Fibroblast of lung (primary cell): ENCODE data around the gene CCDC112. TPM values are rescaled to one million over a fixed set of nuclear protein-coding genes. Genes with fewer than 3 reads are reported as not detected.

ENCODE experiments used
- DNase-seq, 2 donors: peaks; one replicate each; pipeline versions ENCODE4 v3.0.0 to v3.0.0-alpha.2; 2010; ENCODE audit warnings: low read depth in 2 of 2
- H2AFZ ChIP-seq: 2 replicates; pipeline ENCODE4 v1.5.1; 2012; ENCODE audit warnings: low read length, control low read depth, inconsistent platforms
- H3K27ac ChIP-seq: 2 replicates; pipeline ENCODE4 v1.5.1; 2011; ENCODE audit warnings: low read length, control low read depth; ENCODE audit not compliant: insufficient read depth
- H3K27me3 ChIP-seq: 2 replicates; pipeline ENCODE4 v1.5.1; 2011; ENCODE audit warnings: mild to moderate bottlenecking, low read length; ENCODE audit not compliant: control insufficient read depth, insufficient read depth
- H3K36me3 ChIP-seq: 2 replicates; pipeline ENCODE4 v1.5.1; 2011; ENCODE audit warnings: low read length; ENCODE audit not compliant: control insufficient read depth, insufficient read depth
- H3K4me1 ChIP-seq: 2 replicates; pipeline ENCODE4 v1.5.1; 2011; ENCODE audit warnings: low read length; ENCODE audit not compliant: control insufficient read depth, insufficient read depth; ENCODE audit errors: extremely low read depth
- H3K4me2 ChIP-seq: 2 replicates; pipeline ENCODE4 v1.5.1; 2011; ENCODE audit warnings: low read length, control low read depth; ENCODE audit not compliant: insufficient read depth; ENCODE audit errors: extremely low read depth
- H3K4me3 ChIP-seq, 4 experiments: fragments of 200-600 bp in 1 of 4; sonication (generic) in 1 of 4; replicated peaks in 1 of 4; 2 replicates each; pipeline ENCODE4 v1.5.1; 2011 to 2016; ENCODE audit warnings: low read length in 4 of 4, low read depth in 3 of 4, mild to moderate bottlenecking in 3 of 4, control low read depth in 2 of 4, inconsistent platforms in 1 of 4, mixed read lengths in 1 of 4; ENCODE audit not compliant: insufficient read depth in 1 of 4; ENCODE audit errors: control extremely low read depth in 1 of 4
- H3K79me2 ChIP-seq: 2 replicates; pipeline ENCODE4 v1.5.1; 2012; ENCODE audit warnings: mild to moderate bottlenecking, low read length, inconsistent platforms; ENCODE audit not compliant: control insufficient read depth, insufficient read depth
- H3K9ac ChIP-seq: 2 replicates; pipeline ENCODE4 v1.5.1; 2011; ENCODE audit warnings: mild to moderate bottlenecking, low read length, control low read depth; ENCODE audit not compliant: insufficient read depth
- H3K9me3 ChIP-seq: 2 replicates; pipeline ENCODE4 v1.5.1; 2012; ENCODE audit warnings: low read depth, low read length; ENCODE audit not compliant: control insufficient read depth, insufficient read depth
- H4K20me1 ChIP-seq: 2 replicates; pipeline ENCODE4 v1.5.1; 2011; ENCODE audit warnings: low read length; ENCODE audit not compliant: control insufficient read depth, insufficient read depth; ENCODE audit errors: extremely low read depth
- CTCF ChIP-seq, 2 donors: IDR thresholded peaks in 1 of 2; conservative IDR thresholded peaks in 1 of 2; 1 replicate in 1 of 2; 2 replicates in 1 of 2; pipeline ENCODE4 v1.5.1; 2011 to 2012; ENCODE audit warnings: low read length in 2 of 2, control low read depth in 1 of 2, inconsistent platforms in 1 of 2, low read depth in 1 of 2, mild to moderate bottlenecking in 1 of 2
- EZH2 ChIP-seq: IDR thresholded peaks from 2 replicates; pipeline ENCODE4 v1.5.1; 2012; ENCODE audit warnings: low read length, control low read depth, mild to moderate bottlenecking; ENCODE audit errors: missing control alignments
- polyA plus RNA-seq, 2 donors: library from polyadenylated mRNA; depleted of rRNA in 1 of 2; stranded (reverse) in 1 of 2; unstranded in 1 of 2; fragments of >200 nt; gene quantifications; 2 replicates each; pipeline ENCODE4 v1.2.1, GENCODE V29; 2011 to 2012; ENCODE audit warnings: missing spikeins in 1 of 2
- total RNA-seq: library from RNA; depleted of rRNA; stranded (reverse); fragments of >200 nt; gene quantifications from 2 replicates; pipeline ENCODE4 v1.2.1, GENCODE V29; 2014

Gene CCDC112
- total and polyA plus RNA-seq, 2 donors (not counting 1 experiment from before 2014, with no cell fraction given), result 5.7 to 13.7 TPM

DNA sequence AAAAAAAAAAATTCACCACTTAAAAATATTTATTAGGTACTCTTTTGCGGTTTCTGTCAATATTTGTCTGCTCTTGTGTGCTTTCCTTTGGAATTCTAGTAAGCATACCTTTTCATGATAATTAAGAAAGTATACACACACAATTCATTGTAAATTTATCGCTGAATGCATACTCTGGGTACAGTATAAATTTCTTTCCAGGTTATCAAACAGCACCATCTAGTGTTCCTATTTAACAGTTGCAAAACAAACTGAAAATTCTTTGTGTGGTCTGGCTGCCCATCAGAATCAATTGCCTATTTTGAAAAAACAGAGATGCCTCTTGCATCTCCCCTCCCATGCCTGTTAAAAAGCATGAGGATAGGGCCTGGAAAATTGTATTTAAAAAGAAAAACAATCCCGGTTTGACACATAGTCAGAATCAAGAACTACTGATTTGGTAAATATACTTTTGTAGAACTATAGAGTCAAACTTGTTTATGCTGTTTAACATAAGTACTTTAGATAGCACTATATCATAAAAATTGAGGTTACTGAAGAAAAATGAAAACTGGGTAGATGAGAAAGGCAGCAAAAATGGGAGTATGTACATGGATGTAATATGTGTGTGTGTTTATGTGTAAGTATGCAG is 50.0 kb downstream of the CCDC112 start:
- H4K20me1 ChIP-seq, result no peaks in the 10 kb centered on the region
- H3K79me2 ChIP-seq, result peaks cover 2% of the 10 kb centered on the region
- H3K27ac ChIP-seq, result no peak overlapping the region
- H3K27me3 ChIP-seq, result no peaks in the 10 kb centered on the region
- H2AFZ ChIP-seq, result no peak overlapping the region
- no peak overlapping the region for H3K9ac ChIP-seq
- H3K4me3 ChIP-seq, result no peak overlapping the region
- H3K36me3 ChIP-seq, result no peaks in the 10 kb centered on the region
- no peak overlapping the region for H3K4me2 ChIP-seq
- no peaks in the 10 kb centered on the region for H3K9me3 ChIP-seq
- TF ChIP-seq EZH2 (no peak), CTCF (conservative IDR thresholded peaks at IDR 0.05 in 1 of 2, IDR thresholded peaks at IDR 0.05 in 1 of 2; ENCODE audit: low read depth in 1 of 2, low read length in 2 of 2) (peak; percentile 38 to 56)
- H3K4me1 ChIP-seq, result peaks cover 2% of the 10 kb centered on the region
- DNase-seq, result peak; percentile 29 to 60

- H3K27ac ChIP-seq, result no peak overlapping the region
- no peak for TF ChIP-seq EZH2
- TF ChIP-seq CTCF (conservative IDR thresholded peaks at IDR 0.05 in 1 of 2, IDR thresholded peaks at IDR 0.05 in 1 of 2; ENCODE audit: low read depth in 1 of 2, low read length in 2 of 2), result no peak
- H3K9ac ChIP-seq, result no peak overlapping the region
- H3K36me3 ChIP-seq, result no peaks in the 10 kb centered on the region
- peaks cover 2% of the 10 kb centered on the region for H3K4me1 ChIP-seq
- no peak overlapping the region for H3K4me2 ChIP-seq
- peaks cover 2% of the 10 kb centered on the region for H3K79me2 ChIP-seq
- no peaks in the 10 kb centered on the region for H3K27me3 ChIP-seq
- DNase-seq, result peak; percentile 54 to 61
- H3K9me3 ChIP-seq, result no peaks in the 10 kb centered on the region
- no peaks in the 10 kb centered on the region for H4K20me1 ChIP-seq
- no peak overlapping the region for H3K4me3 ChIP-seq
- H2AFZ ChIP-seq, result no peak overlapping the region
These were observed 53.0 kb downstream of the CCDC112 start for GRCh38 chr5:115243412-115243811.

DNA sequence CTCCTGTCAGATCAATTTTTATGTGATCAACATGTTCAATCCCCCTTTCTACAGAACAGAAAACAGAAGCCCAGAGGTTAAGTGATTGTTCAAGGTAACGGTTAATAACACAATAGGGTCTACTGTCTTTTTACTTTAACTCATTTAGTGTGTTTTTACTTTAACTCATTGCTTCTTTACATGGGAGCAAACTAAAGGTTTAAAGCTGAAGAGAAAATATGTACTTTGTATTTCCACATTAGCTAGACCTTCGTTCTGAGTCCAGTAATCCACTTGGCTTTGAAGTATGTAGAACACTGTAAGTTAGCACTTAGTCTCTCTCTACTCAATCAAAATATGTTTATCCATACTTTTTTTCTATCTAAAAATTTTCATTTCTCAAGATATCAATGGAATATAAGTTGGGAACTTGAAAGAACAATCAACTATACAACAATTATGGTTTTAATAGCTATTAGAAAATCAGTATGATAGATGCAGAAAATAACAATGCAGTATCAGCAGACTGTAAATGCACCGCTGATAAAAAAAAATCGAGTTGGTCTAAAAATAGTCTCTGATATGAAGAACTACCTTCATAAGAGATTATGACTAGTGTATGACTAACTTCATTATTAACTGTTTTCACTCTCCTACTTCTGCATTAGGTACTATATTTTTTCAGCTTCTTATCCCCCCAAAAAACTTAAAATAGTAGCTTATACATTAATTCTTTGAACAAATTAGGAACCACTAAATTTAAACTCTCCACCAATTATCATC is 54.4 kb downstream of the CCDC112 start:
- Histone ChIP-seq H4K20me1 (no peaks in the 10 kb centered on the region), H3K4me3 (no peak overlapping the region), H3K79me2 (peaks cover 2% of the 10 kb centered on the region), H3K36me3 (no peaks in the 10 kb centered on the region), H3K27ac (no peak overlapping the region), H3K9me3 (no peaks in the 10 kb centered on the region), H2AFZ (no peak overlapping the region), H3K27me3 (no peaks in the 10 kb centered on the region), H3K9ac (no peak overlapping the region), H3K4me2 (no peak overlapping the region), H3K4me1 (peaks cover 2% of the 10 kb centered on the region)
- DNase-seq, result peak in 1 of 2 donors; percentile 20
- TF ChIP-seq EZH2 (no peak), CTCF (conservative IDR thresholded peaks at IDR 0.05 in 1 of 2, IDR thresholded peaks at IDR 0.05 in 1 of 2; ENCODE audit: low read depth in 1 of 2, low read length in 2 of 2) (no peak)
